ENCODE results near the gene INHA.

Gene INHA

DNA sequence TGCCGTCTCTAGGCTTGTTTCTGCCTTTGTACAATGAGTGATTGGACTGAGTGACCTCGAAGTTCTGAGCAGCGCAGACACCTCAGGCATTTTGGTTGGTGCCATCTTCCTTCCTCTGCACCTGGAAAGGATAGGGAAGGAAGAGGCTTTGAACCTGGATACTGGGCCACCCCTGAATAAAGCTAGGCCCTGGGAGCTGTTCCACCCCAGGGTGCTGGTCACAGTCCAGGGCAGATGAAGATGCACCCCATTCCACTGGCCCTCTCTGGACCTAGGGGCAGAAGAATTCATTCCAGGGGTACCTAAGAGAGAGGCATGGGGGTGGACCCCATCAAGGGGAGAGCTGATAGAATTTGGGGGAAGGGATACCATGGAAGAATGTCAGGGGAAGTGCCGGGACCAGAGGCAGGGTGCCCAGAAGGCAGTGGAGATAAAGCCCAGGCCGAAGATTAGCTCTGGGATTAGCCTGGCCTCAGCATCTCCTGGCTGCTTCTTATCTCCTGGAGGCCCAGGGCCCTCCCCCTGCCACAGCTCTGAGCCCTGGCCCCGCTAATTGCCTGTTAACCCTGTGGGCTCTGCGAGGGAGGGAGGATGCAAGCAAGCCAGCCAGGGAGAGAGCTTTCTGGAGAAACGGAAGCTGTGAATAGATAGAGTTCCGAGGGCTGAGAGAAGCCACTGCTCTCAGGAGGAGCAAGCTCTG lies 46.4 kb upstream of the INHA start:
- H3K36me3 ChIP-seq (replicated peaks in 1 of 2; ENCODE audit: control insufficient read depth in 2 of 2, insufficient read depth in 2 of 2, low read length in 2 of 2) = no peaks in the 10 kb centered on the region
- no peak overlapping the region for H3K9ac ChIP-seq (ENCODE audit: low read depth, low read length, poor library complexity)
- no peak overlapping the region for H3K18ac ChIP-seq (ENCODE audit: low read length)
- no peak overlapping the region for H3K14ac ChIP-seq (ENCODE audit: low read length)
- peak overlapping the region; percentile 31 for H3K4me2 ChIP-seq (ENCODE audit: insufficient read depth, low read length, poor library complexity, severe bottlenecking)
- no peak overlapping the region for H2BK120ac ChIP-seq (ENCODE audit: low read depth, low read length)
- peak overlapping the region; percentile 17 for H3K27ac ChIP-seq (replicated peaks; ENCODE audit: low read length)
- H2BK15ac ChIP-seq (ENCODE audit: low read length) = peak overlapping the region; percentile 23
- H3K23ac ChIP-seq (ENCODE audit: low read depth, low read length, poor library complexity) = no peak overlapping the region
- H3K4me1 ChIP-seq (ENCODE audit: control insufficient read depth in 2 of 2, insufficient read depth in 1 of 2, low read depth in 1 of 2, low read length in 2 of 2) = peaks cover 42 to 49% of the 10 kb centered on the region in 2 donors
- no peak for DNase-seq (ENCODE audit: low spot score)
- H2AK5ac ChIP-seq (ENCODE audit: low read depth, low read length) = no peak overlapping the region
- H4K8ac ChIP-seq (ENCODE audit: low read depth, low read length) = no peak overlapping the region
- no peak overlapping the region for H3K4me3 ChIP-seq (ENCODE audit: low read length in 2 of 2)
- H2AFZ ChIP-seq (ENCODE audit: low read length) = peak overlapping the region; percentile 52
- H3K4ac ChIP-seq (ENCODE audit: low read length) = no peak overlapping the region
- no peaks in the 10 kb centered on the region for H3K9me3 ChIP-seq (replicated peaks in 1 of 2; ENCODE audit: control insufficient read depth in 2 of 2, insufficient read depth in 1 of 2, low read depth in 1 of 2, low read length in 2 of 2)
- no peak overlapping the region for H4K91ac ChIP-seq (ENCODE audit: low read depth, low read length, poor library complexity)
- WGBS, 2 donors (ENCODE audit: extremely low coverage in 2 of 2, insufficient read length in 2 of 2, insufficient replicate concordance in 1 of 2) = no CpG with 5 or more reads among the region's 9 CpGs
- H2BK12ac ChIP-seq (ENCODE audit: low read length) = no peak overlapping the region
- no peak overlapping the region for H2BK5ac ChIP-seq (ENCODE audit: low read length)
- H3K27me3 ChIP-seq (ENCODE audit: control insufficient read depth in 3 of 3, insufficient read depth in 3 of 3, low read depth in 1 of 3, low read length in 3 of 3) = peaks cover 4 to 69% (median 48%) of the 10 kb centered on the region in 3 experiments
- H3K79me1 ChIP-seq (ENCODE audit: low read depth, low read length) = no peaks in the 10 kb centered on the region

GRCh38 chr2:219526320-219527075 lies 45.6 kb upstream of the INHA start:
- Histone ChIP-seq H3K14ac (ENCODE audit: low read length) (peak overlapping the region; percentile 72), H2BK15ac (ENCODE audit: low read length) (no peak overlapping the region), H3K4ac (ENCODE audit: low read length) (no peak overlapping the region), H2AK5ac (ENCODE audit: low read depth, low read length) (peak overlapping the region; percentile 44), H3K9ac (ENCODE audit: low read depth, low read length, poor library complexity) (no peak overlapping the region), H2BK5ac (ENCODE audit: low read length) (no peak overlapping the region), H4K91ac (ENCODE audit: low read depth, low read length, poor library complexity) (no peak overlapping the region), H3K27ac (replicated peaks; ENCODE audit: low read length) (peak overlapping the region; percentile 17), H3K23ac (ENCODE audit: low read depth, low read length, poor library complexity) (peak overlapping the region; percentile 70), H4K8ac (ENCODE audit: low read depth, low read length) (no peak overlapping the region), H3K4me1 (ENCODE audit: control insufficient read depth in 2 of 2, insufficient read depth in 1 of 2, low read depth in 1 of 2, low read length in 2 of 2) (peaks cover 37 to 43% of the 10 kb centered on the region in 2 donors), H3K18ac (ENCODE audit: low read length) (peak overlapping the region; percentile 79), H3K79me1 (ENCODE audit: low read depth, low read length) (no peaks in the 10 kb centered on the region), H3K36me3 (replicated peaks in 1 of 2; ENCODE audit: control insufficient read depth in 2 of 2, insufficient read depth in 2 of 2, low read length in 2 of 2) (no peaks in the 10 kb centered on the region), H3K9me3 (replicated peaks in 1 of 2; ENCODE audit: control insufficient read depth in 2 of 2, insufficient read depth in 1 of 2, low read depth in 1 of 2, low read length in 2 of 2) (no peaks in the 10 kb centered on the region), H2BK120ac (ENCODE audit: low read depth, low read length) (no peak overlapping the region), H2BK12ac (ENCODE audit: low read length) (no peak overlapping the region), H2AFZ (ENCODE audit: low read length) (peak overlapping the region; percentile 52), H3K4me3 (ENCODE audit: low read length in 2 of 2) (no peak overlapping the region), H3K4me2 (ENCODE audit: insufficient read depth, low read length, poor library complexity, severe bottlenecking) (peak overlapping the region; percentile 31), H3K27me3 (ENCODE audit: control insufficient read depth in 3 of 3, insufficient read depth in 3 of 3, low read depth in 1 of 3, low read length in 3 of 3) (peaks cover 4 to 71% (median 48%) of the 10 kb centered on the region in 3 experiments)
- DNase-seq (ENCODE audit: low spot score) = no peak
- no CpG with 5 or more reads among the region's 11 CpGs for WGBS, 2 donors (ENCODE audit: extremely low coverage in 2 of 2, insufficient read length in 2 of 2, insufficient replicate concordance in 1 of 2)

- peak overlapping the region; percentile 70 for H3K23ac ChIP-seq (ENCODE audit: low read depth, low read length, poor library complexity)
- H4K91ac ChIP-seq (ENCODE audit: low read depth, low read length, poor library complexity) = no peak overlapping the region
- no peaks in the 10 kb centered on the region for H3K36me3 ChIP-seq (replicated peaks in 1 of 2; ENCODE audit: control insufficient read depth in 2 of 2, insufficient read depth in 2 of 2, low read length in 2 of 2)
- no peak overlapping the region for H3K27ac ChIP-seq (replicated peaks; ENCODE audit: low read length)
- peak overlapping the region; percentile 79 for H3K18ac ChIP-seq (ENCODE audit: low read length)
- peaks cover 32 to 38% of the 10 kb centered on the region in 2 donors for H3K4me1 ChIP-seq (ENCODE audit: control insufficient read depth in 2 of 2, insufficient read depth in 1 of 2, low read depth in 1 of 2, low read length in 2 of 2)
- no peak overlapping the region for H3K4me3 ChIP-seq (ENCODE audit: low read length in 2 of 2)
- H3K9ac ChIP-seq (ENCODE audit: low read depth, low read length, poor library complexity) = peak overlapping the region; percentile 71
- no peaks in the 10 kb centered on the region for H3K9me3 ChIP-seq (replicated peaks in 1 of 2; ENCODE audit: control insufficient read depth in 2 of 2, insufficient read depth in 1 of 2, low read depth in 1 of 2, low read length in 2 of 2)
- H4K8ac ChIP-seq (ENCODE audit: low read depth, low read length) = no peak overlapping the region
- no peak for DNase-seq (ENCODE audit: low spot score)
- peak overlapping the region; percentile 1 for H3K4ac ChIP-seq (ENCODE audit: low read length)
- H2BK15ac ChIP-seq (ENCODE audit: low read length) = no peak overlapping the region
- H2AFZ ChIP-seq (ENCODE audit: low read length) = no peak overlapping the region
- H3K4me2 ChIP-seq (ENCODE audit: insufficient read depth, low read length, poor library complexity, severe bottlenecking) = no peak overlapping the region
- peak overlapping the region; percentile 69 for H2BK12ac ChIP-seq (ENCODE audit: low read length)
- H3K27me3 ChIP-seq (ENCODE audit: control insufficient read depth in 3 of 3, insufficient read depth in 3 of 3, low read depth in 1 of 3, low read length in 3 of 3) = peaks cover 4 to 71% (median 44%) of the 10 kb centered on the region in 3 experiments
- no peaks in the 10 kb centered on the region for H3K79me1 ChIP-seq (ENCODE audit: low read depth, low read length)
- peak overlapping the region; percentile 72 for H3K14ac ChIP-seq (ENCODE audit: low read length)
- no peak overlapping the region for H2BK5ac ChIP-seq (ENCODE audit: low read length)
- H2AK5ac ChIP-seq (ENCODE audit: low read depth, low read length) = peak overlapping the region; percentile 44
- no CpG with 5 or more reads among the region's 6 CpGs for WGBS, 2 donors (ENCODE audit: extremely low coverage in 2 of 2, insufficient read length in 2 of 2, insufficient replicate concordance in 1 of 2)
- H2BK120ac ChIP-seq (ENCODE audit: low read depth, low read length) = no peak overlapping the region
Measured at GRCh38 chr2:219527076-219527394, 45.1 kb upstream of the INHA start.

GRCh38 chr2:219527472-219527871 lies 44.6 kb upstream of the INHA start:
- Histone ChIP-seq H4K8ac (ENCODE audit: low read depth, low read length) (no peak overlapping the region), H3K9ac (ENCODE audit: low read depth, low read length, poor library complexity) (peak overlapping the region; percentile 71), H3K4me2 (ENCODE audit: insufficient read depth, low read length, poor library complexity, severe bottlenecking) (no peak overlapping the region), H3K27me3 (ENCODE audit: control insufficient read depth in 3 of 3, insufficient read depth in 3 of 3, low read depth in 1 of 3, low read length in 3 of 3) (peaks cover 4 to 75% (median 41%) of the 10 kb centered on the region in 3 experiments), H3K18ac (ENCODE audit: low read length) (peak overlapping the region; percentile 79), H3K4ac (ENCODE audit: low read length) (no peak overlapping the region), H2BK5ac (ENCODE audit: low read length) (no peak overlapping the region), H4K91ac (ENCODE audit: low read depth, low read length, poor library complexity) (no peak overlapping the region), H2BK120ac (ENCODE audit: low read depth, low read length) (no peak overlapping the region), H2AFZ (ENCODE audit: low read length) (no peak overlapping the region), H2BK15ac (ENCODE audit: low read length) (no peak overlapping the region), H3K4me3 (ENCODE audit: low read length in 2 of 2) (no peak overlapping the region), H3K79me1 (ENCODE audit: low read depth, low read length) (no peaks in the 10 kb centered on the region), H2AK5ac (ENCODE audit: low read depth, low read length) (no peak overlapping the region), H3K36me3 (replicated peaks in 1 of 2; ENCODE audit: control insufficient read depth in 2 of 2, insufficient read depth in 2 of 2, low read length in 2 of 2) (no peaks in the 10 kb centered on the region), H3K27ac (replicated peaks; ENCODE audit: low read length) (no peak overlapping the region), H3K4me1 (ENCODE audit: control insufficient read depth in 2 of 2, insufficient read depth in 1 of 2, low read depth in 1 of 2, low read length in 2 of 2) (peaks cover 30 to 35% of the 10 kb centered on the region in 2 donors), H3K9me3 (replicated peaks in 1 of 2; ENCODE audit: control insufficient read depth in 2 of 2, insufficient read depth in 1 of 2, low read depth in 1 of 2, low read length in 2 of 2) (no peaks in the 10 kb centered on the region), H3K23ac (ENCODE audit: low read depth, low read length, poor library complexity) (peak overlapping the region; percentile 70), H3K14ac (ENCODE audit: low read length) (no peak overlapping the region), H2BK12ac (ENCODE audit: low read length) (peak overlapping the region; percentile 69)
- no peak for DNase-seq (ENCODE audit: low spot score)
- WGBS, 2 donors (ENCODE audit: extremely low coverage in 2 of 2, insufficient read length in 2 of 2, insufficient replicate concordance in 1 of 2) = no CpG with 5 or more reads among the region's 5 CpGs
